WTC11 (cell line): Measurements from ENCODE around the gene NAGA. TPM values are rescaled to one million over a fixed set of nuclear protein-coding genes. Genes with fewer than 3 reads are reported as not detected.

Experiments used
- ATAC-seq: fragments of 200-7000 bp; cut with Tn5 transposase; 2 replicates; pipeline ENCODE4 v1.10.0; 2021; ENCODE audit warnings: mild to moderate bottlenecking, moderate library complexity
- CTCF ChIA-PET: fragments of 300-600 bp; sonication (Branson Sonifier 250); formaldehyde crosslinking; loops from one replicate; lab custom pipeline; 2021; ENCODE audit warnings: antibody characterized with exemption; lab: Charles Lee
- POLR2A ChIA-PET: fragments of 350-600 bp; sonication (Branson Sonifier 250); formaldehyde crosslinking; loops from one replicate; lab custom pipeline; 2021; ENCODE audit warnings: antibody characterized with exemption; lab: Charles Lee
- DNase-seq: peaks from one replicate; pipeline ENCODE4 v3.0.0; 2021; ENCODE audit warnings: low spot score
- H3K27ac Mint-ChIP-seq: 2 replicates; pipeline ENCODE4 v1.8.0; 2021; ENCODE audit warnings: mixed read lengths
- H3K27me3 Mint-ChIP-seq: 2 replicates; pipeline ENCODE4 v1.8.0; 2021; ENCODE audit warnings: low read depth, mild to moderate bottlenecking, moderate library complexity, mixed read lengths
- H3K36me3 Mint-ChIP-seq: 2 replicates; pipeline ENCODE4 v1.8.0; 2021; ENCODE audit warnings: mixed read lengths
- H3K4me1 Mint-ChIP-seq: 2 replicates; pipeline ENCODE4 v1.8.0; 2022; ENCODE audit warnings: mixed read lengths
- H3K4me3 Mint-ChIP-seq: 2 replicates; pipeline ENCODE4 v1.8.0; 2021; ENCODE audit warnings: mild to moderate bottlenecking, moderate library complexity, mixed read lengths
- H3K9me3 Mint-ChIP-seq: 2 replicates; pipeline ENCODE4 v1.8.0; 2021; ENCODE audit warnings: mixed read lengths
- ATF1 ChIP-seq: sonication (generic); formaldehyde crosslinking; IDR thresholded peaks from 2 replicates; pipeline ENCODE4 v1.8.1; 2023; ENCODE audit warnings: mild to moderate bottlenecking, moderate library complexity, missing genetic modification reagents
- ATF2 ChIP-seq: sonication (generic); formaldehyde crosslinking; IDR thresholded peaks from 2 replicates; pipeline ENCODE4 v1.8.1; 2022; ENCODE audit warnings: low read depth, missing genetic modification reagents, borderline replicate concordance
- CTCF ChIP-seq: fragments of 200-600 bp; IDR thresholded peaks from 2 replicates; pipeline ENCODE4 v1.8.0; 2022; ENCODE audit warnings: antibody characterized with exemption
- E2F1 ChIP-seq: sonication (generic); formaldehyde crosslinking; IDR thresholded peaks from 2 replicates; pipeline ENCODE4 v1.8.0; 2022; ENCODE audit warnings: mild to moderate bottlenecking, missing genetic modification reagents
- EMX1 ChIP-seq: fragments of 250-450 bp; sonication (Bioruptor Pico); IDR thresholded peaks from 2 replicates; pipeline ENCODE4 v1.8.0; 2021; ENCODE audit warnings: mild to moderate bottlenecking
- FOXK1 ChIP-seq: sonication (generic); formaldehyde crosslinking; IDR thresholded peaks from 2 replicates; pipeline ENCODE4 v1.8.0; 2022; ENCODE audit warnings: mild to moderate bottlenecking, moderate library complexity, missing genetic modification reagents
- FOXP4 ChIP-seq: sonication (generic); formaldehyde crosslinking; IDR thresholded peaks from 2 replicates; pipeline ENCODE4 v1.8.0; 2022; ENCODE audit warnings: mild to moderate bottlenecking, missing genetic modification reagents
- GABPB1 ChIP-seq: sonication (generic); formaldehyde crosslinking; IDR thresholded peaks from 2 replicates; pipeline ENCODE4 v1.8.1; 2023; ENCODE audit warnings: mild to moderate bottlenecking, missing genetic modification reagents
- HMGXB4 ChIP-seq: sonication (generic); formaldehyde crosslinking; IDR thresholded peaks from 2 replicates; pipeline ENCODE4 v1.8.1; 2023; ENCODE audit warnings: mild to moderate bottlenecking, moderate library complexity, missing genetic modification reagents
- KAT7 ChIP-seq: sonication (generic); formaldehyde crosslinking; IDR thresholded peaks from 2 replicates; pipeline ENCODE4 v1.8.1; 2023; ENCODE audit warnings: missing genetic modification reagents, mild to moderate bottlenecking, borderline replicate concordance
- MLX ChIP-seq: sonication (generic); formaldehyde crosslinking; IDR thresholded peaks from 2 replicates; pipeline ENCODE4 v1.8.1; 2023; ENCODE audit warnings: mild to moderate bottlenecking, missing genetic modification reagents, moderate library complexity
- NFATC4 ChIP-seq: fragments of 250-450 bp; sonication (Bioruptor Pico); IDR thresholded peaks from 2 replicates; pipeline ENCODE4 v1.9.0; 2021; ENCODE audit warnings: mild to moderate bottlenecking
- NR2C2 ChIP-seq: sonication (generic); formaldehyde crosslinking; IDR thresholded peaks from 2 replicates; pipeline ENCODE4 v1.8.0; 2022; ENCODE audit warnings: mild to moderate bottlenecking, missing genetic modification reagents
- SP1 ChIP-seq: sonication (generic); formaldehyde crosslinking; conservative IDR thresholded peaks from 2 replicates; pipeline ENCODE4 v1.8.1; 2022; ENCODE audit warnings: missing genetic modification reagents
- TEAD1 ChIP-seq: sonication (generic); formaldehyde crosslinking; IDR thresholded peaks from 2 replicates; pipeline ENCODE4 v1.8.0; 2022; ENCODE audit warnings: mild to moderate bottlenecking, missing genetic modification reagents
- USF1 ChIP-seq: sonication (generic); formaldehyde crosslinking; IDR thresholded peaks from 2 replicates; pipeline ENCODE4 v1.8.0; 2022; ENCODE audit warnings: mild to moderate bottlenecking, missing genetic modification reagents
- ZNF396 ChIP-seq: fragments of 250-450 bp; sonication (Bioruptor Pico); IDR thresholded peaks from 2 replicates; pipeline ENCODE4 v1.8.0; 2021; ENCODE audit warnings: mild to moderate bottlenecking, moderate library complexity, borderline replicate concordance
- ZNF425 ChIP-seq: fragments of 250-450 bp; sonication (Bioruptor Pico); conservative IDR thresholded peaks from 2 replicates; pipeline ENCODE4 v1.9.0; 2021; ENCODE audit warnings: mild to moderate bottlenecking
- ZNF671 ChIP-seq: fragments of 250-450 bp; sonication (Bioruptor Pico); IDR thresholded peaks from 2 replicates; pipeline ENCODE4 v1.8.0; 2021; ENCODE audit warnings: mild to moderate bottlenecking
- ZSCAN18 ChIP-seq: fragments of 250-450 bp; sonication (Bioruptor Pico); IDR thresholded peaks from 2 replicates; pipeline ENCODE4 v2.1.2; 2022; ENCODE audit warnings: mild to moderate bottlenecking, moderate library complexity
- total RNA-seq: library from RNA; stranded (reverse); gene quantifications from 3 replicates; pipeline ENCODE4 v1.2.3, GENCODE V29; 2021

Gene NAGA
- total RNA-seq, 1 experiment from 2014 or later, result 19.4 TPM

- TF ChIP-seq CTCF (no peak), NFATC4 (CRISPR knock-in tag) (no peak), HMGXB4 (CRISPR knock-in tag) (no peak), TEAD1 (CRISPR knock-in tag) (no peak), EMX1 (no peak), NR2C2 (CRISPR knock-in tag) (no peak), KAT7 (CRISPR knock-in tag) (no peak), ATF1 (CRISPR knock-in tag) (no peak), ATF2 (CRISPR knock-in tag) (no peak), E2F1 (CRISPR knock-in tag) (no peak), GABPB1 (CRISPR knock-in tag) (no peak), ZNF396 (no peak), SP1 (CRISPR knock-in tag) (no peak), ZNF671 (CRISPR knock-in tag) (no peak), MLX (CRISPR knock-in tag) (no peak), ZNF425 (CRISPR knock-in tag) (no peak), ZSCAN18 (CRISPR knock-in tag) (no peak), USF1 (CRISPR knock-in tag) (no peak), FOXK1 (CRISPR knock-in tag) (no peak), FOXP4 (CRISPR knock-in tag) (no peak)
- Mint-ChIP-seq H3K36me3 (no peaks in the 10 kb centered on the region), H3K4me3 (no peak overlapping the region), H3K4me1 (peaks cover 3% of the 10 kb centered on the region; the same call in 1 of the 2 replicates), H3K9me3 (no peaks in the 10 kb centered on the region), H3K27ac (no peak overlapping the region), H3K27me3 (peaks cover 8% of the 10 kb centered on the region)
- ATAC-seq (no peak), DNase-seq (no peak)
- ChIA-PET POLR2A (no interaction called here), CTCF (interaction anchor here (0.7 kb wide), 1 partner anchor 546 kb away, joined by 3 read pairs; no protein-coding TSS in a partner anchor)
Observed at GRCh38 chr22:42025421-42025820, 45.2 kb downstream of the NAGA start.
